Activated T-cell treated with anti-CD3 and anti-CD28 coated beads, Interleukin-2, amount 50 U/mL, for 24 hours (primary cell): ENCODE measurements around the gene HSPA1A.
"Not testable (repeated sequence)": the region's sequence is repeated elsewhere in the genome, so short reads cannot be mapped to it uniquely, and the experiment has no call there.

Experiments used
- DNase-seq: peaks from one replicate; pipeline ENCODE4 v3.0.0-alpha.2; 2020
- H3K27ac Mint-ChIP-seq: 2 replicates; pipeline ENCODE4 v1.8.0; 2020; ENCODE audit warnings: mild to moderate bottlenecking, mixed read lengths
- H3K27me3 Mint-ChIP-seq: 2 replicates; pipeline ENCODE4 v1.8.0; 2020; ENCODE audit warnings: mixed read lengths
- H3K36me3 Mint-ChIP-seq: 2 replicates; pipeline ENCODE4 v1.8.0; 2020; ENCODE audit warnings: low read depth, mixed read lengths
- H3K4me1 Mint-ChIP-seq: 2 replicates; pipeline ENCODE4 v1.8.0; 2020; ENCODE audit warnings: low read depth, mixed read lengths
- H3K4me3 Mint-ChIP-seq: 2 replicates; pipeline ENCODE4 v1.8.0; 2020; ENCODE audit warnings: mild to moderate bottlenecking, moderate library complexity, mixed read lengths
- H3K9me3 Mint-ChIP-seq: 2 replicates; pipeline ENCODE4 v1.8.0; 2020; ENCODE audit warnings: mixed read lengths

HSPA1A gene

GRCh38 chr6:31817133-31817928 is 2.0 kb downstream of the HSPA1A start:
- H3K27ac Mint-ChIP-seq = peak overlapping the region; percentile 89
- H3K36me3 Mint-ChIP-seq = peaks cover 14% of the 10 kb centered on the region
- peak; percentile 60 for DNase-seq
- not testable (repeated sequence) for H3K27me3 Mint-ChIP-seq, H3K9me3 Mint-ChIP-seq
- peak overlapping the region; percentile 84 for H3K4me3 Mint-ChIP-seq
- peaks cover 68% of the 10 kb centered on the region for H3K4me1 Mint-ChIP-seq

DNA sequence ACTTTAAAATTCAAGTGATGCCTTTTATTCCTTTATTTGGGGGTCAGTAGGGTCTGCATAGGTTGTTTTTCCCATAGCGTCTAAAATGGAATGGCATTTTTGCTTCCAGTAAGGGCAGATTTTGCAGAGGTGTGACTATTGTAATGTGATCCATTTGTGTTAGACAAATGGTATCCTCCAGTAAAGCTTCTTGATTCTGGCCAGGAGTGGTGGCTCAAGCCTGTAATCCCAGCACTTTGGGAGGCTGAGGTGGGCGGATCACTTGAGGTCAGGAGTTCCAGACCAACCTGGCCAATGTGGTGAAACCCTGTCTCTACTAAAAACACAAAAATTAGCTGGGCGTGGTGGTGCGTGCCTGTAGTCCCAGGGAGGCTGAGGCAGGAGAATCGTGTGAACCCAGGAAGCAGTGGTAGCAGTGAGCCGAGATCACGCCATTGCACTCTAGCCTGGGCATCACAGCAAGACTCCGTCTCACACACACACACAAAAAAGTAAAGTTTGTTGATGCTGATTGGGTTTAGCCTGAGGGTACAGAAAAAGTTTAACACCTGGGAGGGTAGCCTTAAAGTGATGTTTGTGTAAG is 2.7 kb downstream of the HSPA1A start:
- not testable (repeated sequence) for H3K9me3 Mint-ChIP-seq, DNase-seq, H3K27me3 Mint-ChIP-seq
- H3K4me1 Mint-ChIP-seq = peaks cover 68% of the 10 kb centered on the region
- H3K4me3 Mint-ChIP-seq = peak overlapping the region; percentile 84
- H3K27ac Mint-ChIP-seq = peak overlapping the region; percentile 89
- peaks cover 14% of the 10 kb centered on the region for H3K36me3 Mint-ChIP-seq

- Mint-ChIP-seq H3K36me3 (peaks cover 14% of the 10 kb centered on the region), H3K27me3 (no peaks in the 10 kb centered on the region), H3K4me1 (peaks cover 62% of the 10 kb centered on the region), H3K4me3 (peak overlapping the region; percentile 44), H3K27ac (peak overlapping the region; percentile 67), H3K9me3 (no peaks in the 10 kb centered on the region)
- DNase-seq = no peak
Measured at GRCh38 chr6:31819871-31820299, 4.5 kb downstream of the HSPA1A start.

GRCh38 chr6:31820399-31820798 is 5.1 kb downstream of the HSPA1A start:
- H3K36me3 Mint-ChIP-seq = peaks cover 14% of the 10 kb centered on the region
- not testable (repeated sequence) for DNase-seq, H3K9me3 Mint-ChIP-seq, H3K27me3 Mint-ChIP-seq
- peaks cover 61% of the 10 kb centered on the region for H3K4me1 Mint-ChIP-seq
- peak overlapping the region; percentile 86 for H3K4me3 Mint-ChIP-seq
- H3K27ac Mint-ChIP-seq = peak overlapping the region; percentile 97

DNA sequence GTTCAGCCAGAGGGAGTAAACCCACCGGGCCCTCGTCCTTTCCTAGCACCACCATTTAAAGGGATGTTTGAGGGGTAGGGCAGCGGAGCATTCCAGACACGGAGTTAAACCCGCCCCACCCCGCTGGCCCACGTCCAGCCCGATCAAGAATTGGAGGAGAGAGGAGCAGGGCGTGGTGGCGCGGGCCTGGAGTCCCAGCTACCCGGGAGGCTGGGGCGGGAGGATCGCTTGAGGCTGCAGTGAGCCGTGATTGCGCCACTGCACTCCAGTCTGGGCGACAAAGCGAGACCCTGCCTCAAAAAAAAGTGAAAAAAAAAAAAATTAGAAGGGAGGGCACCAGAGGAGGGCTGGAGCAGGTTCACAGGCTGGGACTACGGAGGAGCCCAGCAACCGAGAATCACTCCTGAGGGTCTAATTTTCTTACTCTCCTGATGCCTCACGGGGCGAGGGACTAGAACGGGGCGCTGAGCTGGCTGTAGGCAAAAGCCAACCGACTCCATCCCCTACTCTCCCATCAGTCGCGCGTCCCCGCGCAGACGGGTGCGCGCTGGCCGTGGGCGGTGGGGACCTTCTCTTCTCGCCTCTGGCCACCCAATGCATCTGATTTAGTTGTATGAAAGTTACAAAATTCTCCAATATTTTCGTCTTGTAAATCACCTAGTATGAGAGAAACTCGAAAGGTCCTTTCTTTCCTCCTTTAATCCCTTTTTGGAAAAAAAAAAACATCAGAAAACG is 6.1 kb downstream of the HSPA1A start:
- Mint-ChIP-seq H3K27me3 (no peaks in the 10 kb centered on the region), H3K9me3 (no peaks in the 10 kb centered on the region), H3K27ac (peak overlapping the region; percentile 97), H3K4me1 (peaks cover 68% of the 10 kb centered on the region), H3K36me3 (peaks cover 14% of the 10 kb centered on the region), H3K4me3 (peak overlapping the region; percentile 86)
- DNase-seq = peak; percentile 84

DNA sequence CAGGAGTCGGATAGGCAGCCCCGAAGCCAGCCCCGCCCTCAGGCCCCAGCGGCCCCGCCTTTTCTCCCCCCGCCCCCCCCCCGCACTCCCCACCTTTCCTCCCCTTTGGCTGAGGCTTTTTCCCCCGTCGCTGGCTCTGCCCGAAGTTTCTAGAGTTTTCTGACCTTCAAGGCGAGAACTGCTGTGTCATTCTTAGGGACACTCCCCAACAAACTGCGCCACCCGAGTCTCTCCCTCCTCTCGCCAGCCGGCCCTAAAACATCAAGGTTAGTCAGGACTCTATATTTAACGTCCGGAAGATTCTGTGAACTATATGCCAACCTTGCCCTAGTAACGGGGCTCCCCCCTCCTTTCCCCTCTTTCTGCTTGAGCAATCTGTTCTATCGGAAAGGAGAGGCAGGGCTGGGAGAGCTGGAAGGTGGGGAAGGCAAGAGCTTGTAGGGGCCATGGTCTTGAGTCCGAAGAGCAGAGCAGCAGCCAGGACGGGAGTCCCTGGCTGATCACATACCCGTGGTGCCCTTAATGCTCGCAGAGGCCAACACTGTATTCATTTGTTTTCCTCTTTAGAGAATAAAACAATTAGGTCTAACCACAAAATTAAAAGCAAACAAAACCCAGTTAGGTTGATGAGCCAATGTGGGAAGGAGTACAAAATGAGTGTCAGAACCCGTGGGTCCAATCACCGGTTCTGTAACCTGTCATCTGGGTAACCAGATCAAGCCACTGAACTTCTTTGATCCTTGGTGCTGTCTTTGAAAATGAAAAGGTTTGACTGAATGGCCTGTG is 6.9 kb downstream of the HSPA1A start:
- Mint-ChIP-seq H3K9me3 (no peaks in the 10 kb centered on the region), H3K27me3 (no peaks in the 10 kb centered on the region)

DNA sequence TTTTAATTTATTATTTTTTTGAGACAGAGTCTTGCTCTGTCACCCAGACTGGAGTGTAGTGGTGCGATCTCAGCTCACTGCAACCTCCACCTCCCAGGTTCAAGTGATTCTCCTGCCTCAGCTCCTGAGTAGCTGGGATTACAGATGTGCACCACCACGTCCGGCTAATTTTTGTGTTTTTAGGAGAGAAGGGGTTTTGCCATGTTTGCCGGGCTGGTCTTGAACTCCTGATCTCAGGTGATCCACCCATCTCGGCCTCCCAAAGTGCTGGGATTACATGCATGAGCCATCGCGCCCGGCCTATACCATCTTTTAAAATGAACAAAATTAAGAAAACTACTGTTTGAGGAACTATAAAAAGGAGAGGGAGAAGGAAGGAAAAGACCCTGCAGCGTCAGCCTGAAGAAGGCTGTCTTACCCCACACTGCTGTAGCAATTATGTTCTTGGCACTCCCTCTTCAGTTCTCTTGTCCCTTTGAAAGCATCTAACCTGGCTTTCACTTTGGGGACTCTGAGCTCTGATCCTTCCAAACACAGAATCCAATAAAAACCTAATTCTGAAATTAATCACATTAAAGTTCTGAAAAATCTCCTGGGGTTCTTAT is 8.4 kb downstream of the HSPA1A start:
- Mint-ChIP-seq H3K4me1 (peaks cover 66% of the 10 kb centered on the region), H3K4me3 (peak overlapping the region; percentile 8), H3K27ac (peak overlapping the region; percentile 47)
- H3K36me3 Mint-ChIP-seq, DNase-seq, H3K9me3 Mint-ChIP-seq, H3K27me3 Mint-ChIP-seq: not testable (repeated sequence)

More for the DNA sequence above, 6.9 kb downstream of the HSPA1A start:
- Mint-ChIP-seq H3K4me3 (peak overlapping the region; percentile 86), H3K4me1 (peaks cover 76% of the 10 kb centered on the region), H3K36me3 (peaks cover 16% of the 10 kb centered on the region), H3K27ac (peak overlapping the region; percentile 97)
- DNase-seq = peak; percentile 77

- no peak overlapping the region for H3K4me3 Mint-ChIP-seq
- H3K27ac Mint-ChIP-seq = peak overlapping the region; percentile 97
- H3K27me3 Mint-ChIP-seq = no peaks in the 10 kb centered on the region
- peaks cover 17% of the 10 kb centered on the region for H3K36me3 Mint-ChIP-seq
- no peak for DNase-seq
- H3K9me3 Mint-ChIP-seq = no peaks in the 10 kb centered on the region
- peaks cover 57% of the 10 kb centered on the region for H3K4me1 Mint-ChIP-seq
Measured at GRCh38 chr6:31825553-31825952, 10.2 kb downstream of the HSPA1A start.

GRCh38 chr6:31826793-31827285 is 11.5 kb downstream of the HSPA1A start:
- H3K27ac Mint-ChIP-seq = peak overlapping the region; percentile 97
- no peak for DNase-seq
- H3K4me1 Mint-ChIP-seq = peaks cover 58% of the 10 kb centered on the region
- no peaks in the 10 kb centered on the region for H3K9me3 Mint-ChIP-seq
- peaks cover 26% of the 10 kb centered on the region for H3K36me3 Mint-ChIP-seq
- no peaks in the 10 kb centered on the region for H3K27me3 Mint-ChIP-seq
- peak overlapping the region; percentile 93 for H3K4me3 Mint-ChIP-seq

- peaks cover 54% of the 10 kb centered on the region for H3K4me1 Mint-ChIP-seq
- peak within 1 kb of the TSS; percentile 93 for H3K4me3 Mint-ChIP-seq
- H3K9me3 Mint-ChIP-seq = no peaks in the 10 kb centered on the region
Measured at GRCh38 chr6:31827286-31828079, 12.1 kb downstream of the HSPA1A start, which contains the start of gene HSPA1B. Gene HSPA1B (plus strand): TSS chr6:31827738. CDS start chr6:31827951, 213 bp downstream.

DNA sequence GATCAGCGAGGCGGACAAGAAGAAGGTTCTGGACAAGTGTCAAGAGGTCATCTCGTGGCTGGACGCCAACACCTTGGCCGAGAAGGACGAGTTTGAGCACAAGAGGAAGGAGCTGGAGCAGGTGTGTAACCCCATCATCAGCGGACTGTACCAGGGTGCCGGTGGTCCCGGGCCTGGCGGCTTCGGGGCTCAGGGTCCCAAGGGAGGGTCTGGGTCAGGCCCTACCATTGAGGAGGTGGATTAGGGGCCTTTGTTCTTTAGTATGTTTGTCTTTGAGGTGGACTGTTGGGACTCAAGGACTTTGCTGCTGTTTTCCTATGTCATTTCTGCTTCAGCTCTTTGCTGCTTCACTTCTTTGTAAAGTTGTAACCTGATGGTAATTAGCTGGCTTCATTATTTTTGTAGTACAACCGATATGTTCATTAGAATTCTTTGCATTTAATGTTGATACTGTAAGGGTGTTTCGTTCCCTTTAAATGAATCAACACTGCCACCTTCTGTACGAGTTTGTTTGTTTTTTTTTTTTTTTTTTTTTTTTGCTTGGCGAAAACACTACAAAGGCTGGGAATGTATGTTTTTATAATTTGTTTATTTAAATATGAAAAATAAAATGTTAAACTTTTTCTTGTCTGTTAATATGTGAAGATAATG is 14.4 kb downstream of the HSPA1A start:
- H3K27me3 Mint-ChIP-seq = no peaks in the 10 kb centered on the region
- peaks cover 35% of the 10 kb centered on the region for H3K36me3 Mint-ChIP-seq
- DNase-seq = peak; percentile 33
- H3K9me3 Mint-ChIP-seq = no peaks in the 10 kb centered on the region
- peak overlapping the region; percentile 89 for H3K27ac Mint-ChIP-seq
- H3K4me3 Mint-ChIP-seq = peak overlapping the region; percentile 88
- peaks cover 46% of the 10 kb centered on the region for H3K4me1 Mint-ChIP-seq

More at GRCh38 chr6:31827286-31828079, 12.1 kb downstream of the HSPA1A start, which contains the start of gene HSPA1B:
- Mint-ChIP-seq H3K27ac (peak within 1 kb of the TSS; percentile 97), H3K27me3 (no peaks in the 10 kb centered on the region), H3K36me3 (peaks cover 27% of the 10 kb centered on the region)
- peak; percentile 91 for DNase-seq

- peaks cover 36% of the 10 kb centered on the region for H3K4me1 Mint-ChIP-seq
- H3K27me3 Mint-ChIP-seq = no peaks in the 10 kb centered on the region
- peak overlapping the region; percentile 89 for H3K27ac Mint-ChIP-seq
- no peaks in the 10 kb centered on the region for H3K9me3 Mint-ChIP-seq
- H3K4me3 Mint-ChIP-seq = peak overlapping the region; percentile 88
- H3K36me3 Mint-ChIP-seq = peaks cover 46% of the 10 kb centered on the region
- DNase-seq = no peak
Measured at GRCh38 chr6:31830886-31831335, 15.6 kb downstream of the HSPA1A start.
